ENCODE results near the gene CTIF. TPM values are rescaled to one million over a fixed set of nuclear protein-coding genes. Genes with fewer than 3 reads are reported as not detected.

The CTIF gene
- total RNA-seq, 4 donors from 2014 or later, result 29.0 to 61.5 (median 37.7) TPM

DNA sequence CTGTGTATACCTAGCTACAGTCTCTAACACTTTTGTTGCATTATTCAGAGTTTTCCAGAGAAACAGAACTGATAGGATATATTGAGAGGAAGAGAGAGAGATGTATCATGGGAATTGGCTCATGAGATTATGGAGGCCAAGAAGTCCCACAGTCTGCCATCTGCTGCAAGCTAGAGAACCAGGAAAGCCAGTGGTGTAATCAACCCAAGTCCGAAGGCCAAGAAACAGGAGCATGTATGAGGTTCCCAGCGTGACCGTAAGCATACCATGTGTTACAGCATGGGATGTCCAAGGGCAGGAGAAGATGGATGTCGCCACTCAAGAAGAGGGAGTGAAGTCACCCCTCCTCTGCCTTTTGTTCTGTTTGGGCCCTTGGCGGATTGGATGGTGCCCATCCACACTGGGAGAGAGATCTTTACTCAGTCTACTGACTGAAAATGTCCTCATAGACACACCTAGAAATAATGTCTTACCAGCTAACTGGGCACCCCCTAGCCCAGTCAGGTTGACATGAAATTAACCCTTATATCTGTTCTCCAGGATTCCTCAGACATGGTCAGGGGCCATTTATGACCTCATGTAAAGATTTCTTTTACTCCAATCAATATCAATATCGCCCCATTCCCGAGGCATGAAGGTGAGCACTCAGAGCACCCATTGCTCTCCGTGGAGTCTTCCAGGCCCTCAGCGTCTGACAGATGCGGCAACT, 179.6 kb downstream of the CTIF start:
- Histone ChIP-seq H3K27ac (no peak overlapping the region), H3K9me3 (no peaks in the 10 kb centered on the region), H3K36me3 (peaks cover 7% of the 10 kb centered on the region), H3K27me3 (no peaks in the 10 kb centered on the region), H3K4me3 (no peak overlapping the region), H3K4me1 (peaks cover 13% of the 10 kb centered on the region)
- TF ChIP-seq, protein P1, sequence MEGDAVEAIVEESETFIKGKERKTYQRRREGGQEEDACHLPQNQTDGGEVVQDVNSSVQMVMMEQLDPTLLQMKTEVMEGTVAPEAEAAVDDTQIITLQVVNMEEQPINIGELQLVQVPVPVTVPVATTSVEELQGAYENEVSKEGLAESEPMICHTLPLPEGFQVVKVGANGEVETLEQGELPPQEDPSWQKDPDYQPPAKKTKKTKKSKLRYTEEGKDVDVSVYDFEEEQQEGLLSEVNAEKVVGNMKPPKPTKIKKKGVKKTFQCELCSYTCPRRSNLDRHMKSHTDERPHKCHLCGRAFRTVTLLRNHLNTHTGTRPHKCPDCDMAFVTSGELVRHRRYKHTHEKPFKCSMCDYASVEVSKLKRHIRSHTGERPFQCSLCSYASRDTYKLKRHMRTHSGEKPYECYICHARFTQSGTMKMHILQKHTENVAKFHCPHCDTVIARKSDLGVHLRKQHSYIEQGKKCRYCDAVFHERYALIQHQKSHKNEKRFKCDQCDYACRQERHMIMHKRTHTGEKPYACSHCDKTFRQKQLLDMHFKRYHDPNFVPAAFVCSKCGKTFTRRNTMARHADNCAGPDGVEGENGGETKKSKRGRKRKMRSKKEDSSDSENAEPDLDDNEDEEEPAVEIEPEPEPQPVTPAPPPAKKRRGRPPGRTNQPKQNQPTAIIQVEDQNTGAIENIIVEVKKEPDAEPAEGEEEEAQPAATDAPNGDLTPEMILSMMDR (IDR thresholded peaks at IDR 0.05), result no peak
- 95% methylated on average over 9 of the region's 10 CpGs for WGBS
- DNase-seq (ENCODE audit: low spot score in 2 of 2), result no peak

DNA sequence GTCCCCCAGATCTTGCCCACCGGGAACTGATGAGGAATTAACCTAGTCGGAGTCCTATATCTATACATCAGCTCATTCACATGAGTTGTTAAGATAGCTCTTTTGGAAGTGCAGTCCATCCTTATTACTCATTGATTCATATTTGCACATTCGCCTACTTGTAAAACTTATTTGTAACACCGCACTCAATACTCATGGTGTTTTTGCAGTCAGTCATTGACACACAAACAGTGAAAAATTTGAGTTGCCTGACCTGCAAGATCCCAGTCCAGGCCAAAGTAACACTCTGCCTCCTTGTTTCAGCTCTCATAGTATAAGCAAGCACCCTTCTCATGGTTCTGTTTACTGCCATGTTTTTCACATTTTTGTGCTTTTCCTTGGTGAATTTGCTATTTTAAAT, 180.6 kb downstream of the CTIF start:
- H3K9me3 ChIP-seq, result no peaks in the 10 kb centered on the region
- no peaks in the 10 kb centered on the region for H3K27me3 ChIP-seq
- H3K36me3 ChIP-seq, result peaks cover 7% of the 10 kb centered on the region
- no peak for DNase-seq (ENCODE audit: low spot score in 2 of 2)
- no peak overlapping the region for H3K27ac ChIP-seq
- TF ChIP-seq, protein P1 (IDR thresholded peaks at IDR 0.05), result no peak
- no peak for TF ChIP-seq EP300 (IDR thresholded peaks at IDR 0.05)
- TF ChIP-seq POLR2A (IDR thresholded peaks at IDR 0.05), result no peak
- TF ChIP-seq POLR2AphosphoS5 (IDR thresholded peaks at IDR 0.05), result no peak
- peaks cover 13% of the 10 kb centered on the region for H3K4me1 ChIP-seq
- no peak overlapping the region for H3K4me3 ChIP-seq
- WGBS, result 93% methylated on average over 4 of the region's 4 CpGs

DNA sequence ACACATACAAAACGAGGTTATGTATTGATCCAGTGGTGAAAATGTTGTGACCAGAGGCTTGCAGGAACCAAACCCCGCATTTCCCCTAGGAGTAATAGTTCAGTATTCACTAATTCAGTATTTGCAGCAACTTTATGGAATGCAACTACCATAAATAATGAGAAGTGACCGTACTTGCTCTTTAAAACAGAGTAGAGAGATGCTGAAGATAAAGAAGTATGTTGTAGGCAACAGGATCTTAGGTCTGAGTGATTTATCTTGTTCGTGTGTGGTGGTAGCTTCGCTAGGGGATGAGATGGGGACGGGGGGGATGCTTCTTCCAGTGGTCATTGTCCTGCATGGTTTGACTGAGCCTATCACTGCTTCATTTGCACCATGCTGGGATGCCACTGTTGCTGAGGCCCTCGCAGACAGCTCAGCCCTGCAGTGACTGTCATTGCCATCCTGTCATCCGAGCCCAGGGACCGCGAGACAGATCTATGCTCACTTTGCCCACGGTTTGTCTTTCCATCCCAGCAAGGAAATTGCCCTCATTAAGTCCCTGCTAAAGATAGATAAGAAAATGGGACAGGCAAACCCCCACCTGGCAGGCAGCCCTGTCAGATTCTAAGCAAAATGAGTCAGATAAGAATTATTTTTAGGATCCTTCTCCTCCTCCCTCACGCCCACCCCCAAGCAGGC, 181.3 kb downstream of the CTIF start:
- WGBS, result 67% methylated on average over 8 of the region's 12 CpGs
- no peaks in the 10 kb centered on the region for H3K9me3 ChIP-seq
- TF ChIP-seq POLR2AphosphoS5 (IDR thresholded peaks at IDR 0.05) (no peak), EP300 (IDR thresholded peaks at IDR 0.05) (no peak)

DNA sequence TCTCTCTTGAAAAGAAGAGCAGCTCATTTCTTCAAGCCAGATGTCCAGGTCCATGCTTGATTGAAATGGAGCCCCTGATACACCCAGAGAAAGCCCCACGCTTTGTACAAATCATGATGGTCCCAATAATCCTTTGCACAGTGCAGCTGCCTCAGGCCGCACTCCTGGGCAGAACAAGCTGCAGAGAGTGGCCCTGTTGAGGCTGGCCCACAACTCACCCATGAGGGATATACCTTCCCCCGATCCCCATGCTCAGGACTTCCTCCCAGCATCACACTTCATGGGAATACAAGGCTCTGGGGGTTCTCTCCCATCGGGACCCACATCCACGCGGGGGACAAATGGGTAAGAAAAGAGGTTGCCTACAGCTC, 181.8 kb downstream of the CTIF start:
- Histone ChIP-seq H3K27me3 (no peaks in the 10 kb centered on the region), H3K9me3 (no peaks in the 10 kb centered on the region), H3K4me3 (no peak overlapping the region), H3K4me1 (peaks cover 8% of the 10 kb centered on the region), H3K27ac (no peak overlapping the region), H3K36me3 (peaks cover 7% of the 10 kb centered on the region)
- 100% methylated on average over 4 of the region's 6 CpGs for WGBS
- DNase-seq (ENCODE audit: low spot score in 2 of 2), result no peak
- TF ChIP-seq, protein P1 (IDR thresholded peaks at IDR 0.05), result no peak
- no peak for TF ChIP-seq POLR2AphosphoS5 (IDR thresholded peaks at IDR 0.05)
- no peak for TF ChIP-seq POLR2A (IDR thresholded peaks at IDR 0.05)
- no peak for TF ChIP-seq EP300 (IDR thresholded peaks at IDR 0.05)

More for the DNA sequence above, 181.3 kb downstream of the CTIF start:
- no peaks in the 10 kb centered on the region for H3K27me3 ChIP-seq
- H3K36me3 ChIP-seq, result peaks cover 7% of the 10 kb centered on the region
- no peak overlapping the region for H3K27ac ChIP-seq
- H3K4me1 ChIP-seq, result peaks cover 13% of the 10 kb centered on the region
- H3K4me3 ChIP-seq, result no peak overlapping the region
- DNase-seq (ENCODE audit: low spot score in 2 of 2), result no peak

DNA sequence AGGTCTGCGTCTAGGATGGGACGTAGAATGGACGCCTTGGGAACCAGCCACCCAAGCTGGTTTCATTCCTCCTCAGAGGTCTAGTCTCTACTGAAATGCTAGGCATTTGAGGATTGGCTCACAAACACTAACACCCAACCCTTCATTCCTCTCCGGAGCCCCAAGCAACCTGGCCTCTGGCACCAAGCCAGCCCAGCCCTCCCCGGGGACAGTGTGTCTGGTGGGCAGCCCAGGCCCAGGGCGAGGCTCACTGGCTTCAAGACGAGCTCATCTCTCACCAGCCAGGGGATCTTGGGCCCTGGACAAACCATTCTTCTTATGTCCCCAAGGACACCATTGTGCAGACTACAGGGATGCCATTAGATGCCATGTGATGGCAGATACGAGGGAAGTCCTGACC, 182.5 kb downstream of the CTIF start:
- Histone ChIP-seq H3K36me3 (peaks cover 7% of the 10 kb centered on the region), H3K9me3 (no peaks in the 10 kb centered on the region), H3K4me3 (no peak overlapping the region), H3K27ac (no peak overlapping the region), H3K4me1 (peaks cover 2% of the 10 kb centered on the region), H3K27me3 (no peaks in the 10 kb centered on the region)
- TF ChIP-seq, protein P1 (IDR thresholded peaks at IDR 0.05), result no peak
- TF ChIP-seq POLR2A (IDR thresholded peaks at IDR 0.05) (no peak), EP300 (IDR thresholded peaks at IDR 0.05) (no peak), POLR2AphosphoS5 (IDR thresholded peaks at IDR 0.05) (no peak)
- no peak for DNase-seq (ENCODE audit: low spot score in 2 of 2)
- WGBS, result 74% methylated on average over 6 of the region's 8 CpGs
